Measurements from ENCODE around the gene GNAS. TPM values are rescaled to one million over a fixed set of nuclear protein-coding genes. Genes with fewer than 3 reads are reported as not detected.
"Not testable (repeated sequence)": the region's sequence is repeated elsewhere in the genome, so short reads cannot be mapped to it uniquely, and the experiment has no call there.

GNAS gene
- total RNA-seq, 1 donor from 2014 or later: 1,425 TPM

DNA sequence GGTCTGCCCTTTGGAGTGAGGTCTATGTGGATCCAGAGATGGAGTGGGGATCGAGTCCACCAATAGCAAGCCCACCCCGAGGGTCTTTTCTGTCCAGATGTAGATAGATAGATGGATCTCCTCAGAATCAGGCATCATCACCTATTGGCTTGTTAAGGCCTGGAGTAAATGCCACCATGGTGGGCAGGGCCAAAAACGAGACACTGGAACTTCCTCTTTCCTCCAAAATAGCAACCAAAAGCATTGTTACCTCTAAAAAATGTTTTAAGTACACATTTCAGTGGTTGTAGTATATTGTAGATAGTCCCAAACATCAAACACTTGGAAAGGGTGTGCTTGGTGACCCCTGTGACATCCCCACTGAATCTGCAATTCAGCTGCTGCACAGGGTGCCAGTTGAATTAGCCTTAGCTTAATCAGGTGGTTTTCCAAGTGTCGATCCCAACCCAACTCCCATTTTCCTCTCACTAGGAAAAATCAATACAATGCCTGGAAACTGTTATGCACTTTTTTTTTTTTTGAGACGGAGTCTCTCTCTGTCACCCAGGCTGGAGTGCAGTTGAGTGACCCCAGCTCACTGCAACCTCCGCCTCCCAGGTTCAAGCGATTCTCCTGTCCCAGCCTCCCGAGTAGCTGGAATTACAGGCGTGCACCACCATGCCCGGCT is 93.6 kb downstream of the GNAS start:
- DNase-seq (ENCODE audit: low read depth, low spot score): no peak
- Mint-ChIP-seq H3K36me3 (ENCODE audit: low read depth) (no peaks in the 10 kb centered on the region), H3K27me3 (ENCODE audit: low read depth) (peaks cover 8% of the 10 kb centered on the region), H3K27ac (ENCODE audit: unreplicated experiment) (no peak overlapping the region), H3K9me3 (no peaks in the 10 kb centered on the region), H3K4me3 (no peak overlapping the region), H3K4me1 (no peaks in the 10 kb centered on the region)
- no peak for TF ChIP-seq CTCF (conservative IDR thresholded peaks at IDR 0.05)

- not testable (repeated sequence) for H3K4me1 Mint-ChIP-seq; H3K36me3 Mint-ChIP-seq (ENCODE audit: low read depth); H3K9me3 Mint-ChIP-seq; H3K4me3 Mint-ChIP-seq; DNase-seq (ENCODE audit: low read depth, low spot score); H3K27ac Mint-ChIP-seq (ENCODE audit: unreplicated experiment); H3K27me3 Mint-ChIP-seq (ENCODE audit: low read depth)
These were observed 95.4 kb downstream of the GNAS start for GRCh38 chr20:58947797-58948388.

- no peaks in the 10 kb centered on the region for H3K36me3 Mint-ChIP-seq (ENCODE audit: low read depth)
- no peak for TF ChIP-seq CTCF (conservative IDR thresholded peaks at IDR 0.05)
- peaks cover 5% of the 10 kb centered on the region for H3K9me3 Mint-ChIP-seq
- no peak overlapping the region for H3K4me3 Mint-ChIP-seq
- no peaks in the 10 kb centered on the region for H3K4me1 Mint-ChIP-seq
- no peak for DNase-seq (ENCODE audit: low read depth, low spot score)
- no peak overlapping the region for H3K27ac Mint-ChIP-seq (ENCODE audit: unreplicated experiment)
- H3K27me3 Mint-ChIP-seq (ENCODE audit: low read depth): no peaks in the 10 kb centered on the region
These were observed 98.1 kb downstream of the GNAS start for GRCh38 chr20:58950603-58951002.

DNA sequence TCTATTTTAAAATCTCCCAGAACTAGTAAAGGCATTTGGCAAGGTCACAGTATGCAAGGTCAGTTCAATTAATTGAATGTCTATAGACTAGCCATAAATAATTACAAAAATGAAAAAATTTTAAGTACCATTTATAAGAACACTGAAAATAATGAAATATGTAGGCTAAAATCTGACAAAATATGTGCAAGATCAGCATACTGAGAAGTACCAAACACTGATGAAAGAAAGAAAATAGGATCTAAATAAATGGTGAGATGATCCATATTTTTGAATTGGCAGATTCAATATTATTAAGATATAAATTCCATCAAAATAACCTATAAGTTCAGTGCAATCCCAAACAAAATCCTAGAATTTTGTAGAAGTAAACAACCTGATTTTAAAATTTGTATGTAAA is 100.5 kb downstream of the GNAS start:
- no peak for DNase-seq (ENCODE audit: low read depth, low spot score)
- Mint-ChIP-seq H3K36me3 (ENCODE audit: low read depth) (no peaks in the 10 kb centered on the region), H3K4me3 (no peak overlapping the region), H3K27me3 (ENCODE audit: low read depth) (no peaks in the 10 kb centered on the region), H3K27ac (ENCODE audit: unreplicated experiment) (no peak overlapping the region), H3K9me3 (peaks cover 7% of the 10 kb centered on the region), H3K4me1 (no peaks in the 10 kb centered on the region)
- TF ChIP-seq CTCF (conservative IDR thresholded peaks at IDR 0.05): no peak

DNA sequence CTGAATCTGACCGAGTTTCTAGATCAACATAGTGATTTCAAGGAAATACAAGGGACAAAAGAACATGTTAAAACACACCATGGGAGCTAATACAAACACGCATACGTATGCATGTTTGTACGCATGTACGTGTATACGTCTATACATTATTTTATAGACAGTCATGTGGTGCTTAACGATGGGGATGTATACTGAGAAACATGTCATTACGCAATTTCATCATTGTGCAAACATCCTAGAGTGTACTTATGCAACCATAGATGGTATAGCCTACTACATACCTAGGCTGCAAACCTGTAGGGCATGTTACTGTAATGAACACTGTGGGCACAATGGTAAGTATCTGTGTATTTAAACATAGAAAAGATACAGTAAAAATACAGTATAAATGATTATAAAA is 103.6 kb downstream of the GNAS start:
- no peaks in the 10 kb centered on the region for H3K36me3 Mint-ChIP-seq (ENCODE audit: low read depth)
- TF ChIP-seq CTCF (conservative IDR thresholded peaks at IDR 0.05): no peak
- no peaks in the 10 kb centered on the region for H3K27me3 Mint-ChIP-seq (ENCODE audit: low read depth)
- no peaks in the 10 kb centered on the region for H3K4me1 Mint-ChIP-seq
- H3K4me3 Mint-ChIP-seq: no peak overlapping the region
- H3K9me3 Mint-ChIP-seq: peaks cover 7% of the 10 kb centered on the region
- DNase-seq (ENCODE audit: low read depth, low spot score): no peak
- H3K27ac Mint-ChIP-seq (ENCODE audit: unreplicated experiment): no peak overlapping the region

DNA sequence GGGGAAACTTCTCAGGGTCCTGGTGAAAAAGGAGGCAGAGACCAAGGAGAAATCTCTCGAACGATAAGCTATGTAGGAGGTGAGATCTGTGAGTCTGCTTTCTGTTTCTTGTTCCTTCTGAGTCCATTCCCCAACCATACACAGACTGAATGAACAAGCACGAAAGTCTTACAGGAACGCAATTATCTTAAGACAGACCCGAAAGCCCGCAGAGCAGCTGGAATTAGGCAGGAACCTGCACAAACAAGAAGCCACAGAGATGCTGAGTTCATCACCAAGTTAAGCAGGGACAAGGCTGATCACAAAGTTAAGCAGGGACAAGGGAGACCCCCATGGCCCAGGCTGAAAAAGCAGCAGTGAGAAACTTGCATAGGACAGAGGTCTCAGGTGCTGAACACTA is 107.1 kb downstream of the GNAS start:
- Mint-ChIP-seq H3K36me3 (ENCODE audit: low read depth) (no peaks in the 10 kb centered on the region), H3K9me3 (peaks cover 3% of the 10 kb centered on the region)
- no peak for TF ChIP-seq CTCF (conservative IDR thresholded peaks at IDR 0.05)

More for the DNA sequence above, 107.1 kb downstream of the GNAS start:
- Mint-ChIP-seq H3K27me3 (ENCODE audit: low read depth) (no peaks in the 10 kb centered on the region), H3K27ac (ENCODE audit: unreplicated experiment) (no peak overlapping the region), H3K4me1 (peaks cover 4% of the 10 kb centered on the region), H3K4me3 (no peak overlapping the region)
- no peak for DNase-seq (ENCODE audit: low read depth, low spot score)

All from neural crest cell (in vitro differentiated cells).